H54 (cell line): ENCODE measurements around the gene SEMA3G.
A peak's percentile ranks its signal among the peaks of the same experiment; 100 is the strongest.

ENCODE experiments used
- DNase-seq: peaks from one replicate; pipeline ENCODE4 v3.0.0; 2011; ENCODE audit warnings: low spot score, mixed read lengths; ENCODE audit not compliant: insufficient read length
- FAIRE-seq: peaks from 3 replicates; lab custom pipeline; 2011; peaks lifted over from hg19 to GRCh38; lab: Jason Lieb, UNC
- POLR2A ChIP-seq: IDR thresholded peaks from 2 replicates; pipeline ENCODE4 v1.6.1; 2011; ENCODE audit warnings: low read depth, mild to moderate bottlenecking, low read length

The SEMA3G gene

DNA sequence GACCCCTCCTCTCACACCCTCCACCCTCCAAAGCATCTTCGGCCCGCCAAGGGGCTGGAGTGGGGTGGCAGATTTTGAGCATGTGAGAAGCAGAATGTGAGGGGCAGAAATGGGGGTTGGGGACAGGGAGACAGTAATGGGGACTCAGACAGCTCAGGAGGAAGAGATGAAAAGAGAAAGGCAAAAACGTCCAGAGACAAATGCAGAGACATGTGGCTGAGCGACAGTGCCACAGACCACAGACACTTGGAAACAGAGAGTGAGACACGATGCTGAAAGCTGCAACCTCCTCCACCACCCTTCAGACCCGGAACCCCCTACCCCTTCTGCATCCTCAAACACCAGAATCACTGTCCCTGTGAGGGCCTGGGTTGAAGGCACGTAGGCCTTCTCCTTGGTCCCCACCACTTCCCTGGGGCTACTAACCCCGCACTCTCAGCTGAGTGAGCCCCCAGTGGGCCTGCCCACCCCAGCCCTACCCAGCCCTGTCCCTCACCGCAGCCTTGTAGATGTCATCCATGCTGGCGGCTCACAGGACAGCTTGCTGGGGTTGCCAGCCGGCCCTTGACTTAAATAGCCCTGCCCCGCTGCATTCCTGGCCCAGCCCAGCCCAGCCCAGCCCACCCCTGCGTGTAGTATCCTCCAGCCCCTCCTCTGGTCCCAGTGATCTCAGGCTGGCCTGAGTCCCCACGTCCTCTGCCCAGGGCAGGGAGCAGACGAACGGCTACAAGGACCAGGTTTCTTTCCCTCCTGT, 8.8 kb upstream of the SEMA3G start, which contains the start of gene TNNC1:
TNNC1 (minus strand) TSS at position 546 of the 754 bp plus-strand sequence; CDS start at position 520, 26 bp downstream.
- no peak for DNase-seq
- TF ChIP-seq POLR2A: no peak
- no peak for FAIRE-seq

- FAIRE-seq: no peak
- no peak for TF ChIP-seq POLR2A
- no peak for DNase-seq
Measured at GRCh38 chr3:52452570-52453221, 7.8 kb upstream of the SEMA3G start.

DNA sequence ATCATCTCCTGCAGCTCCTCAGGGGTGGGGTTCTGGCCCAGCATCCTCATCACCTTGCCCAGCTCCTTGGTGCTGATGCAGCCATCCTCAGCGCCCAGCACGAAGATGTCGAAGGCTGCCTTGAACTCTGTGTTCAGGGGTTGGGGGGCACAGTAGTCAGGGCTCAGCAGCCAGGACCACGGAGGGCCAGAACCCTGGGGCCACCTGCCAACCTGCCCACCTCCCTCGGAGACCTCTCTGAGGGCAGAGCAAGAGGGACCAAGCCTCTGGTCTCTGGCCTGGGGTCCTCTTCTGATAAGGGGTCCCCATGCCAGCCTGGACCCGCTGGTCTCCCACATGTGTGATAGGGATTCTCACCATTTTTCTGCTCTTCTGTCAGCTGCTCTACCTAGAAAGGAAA, 7.2 kb upstream of the SEMA3G start:
- DNase-seq (no peak), FAIRE-seq (no peak)
- TF ChIP-seq POLR2A: no peak

- no peak for FAIRE-seq
- TF ChIP-seq POLR2A: no peak
- DNase-seq: no peak
Measured at GRCh38 chr3:52451237-52452083, 6.6 kb upstream of the SEMA3G start.

GRCh38 chr3:52450489-52451236, 5.8 kb upstream of the SEMA3G start:
- FAIRE-seq (no peak), DNase-seq (no peak)
- TF ChIP-seq POLR2A: no peak

DNA sequence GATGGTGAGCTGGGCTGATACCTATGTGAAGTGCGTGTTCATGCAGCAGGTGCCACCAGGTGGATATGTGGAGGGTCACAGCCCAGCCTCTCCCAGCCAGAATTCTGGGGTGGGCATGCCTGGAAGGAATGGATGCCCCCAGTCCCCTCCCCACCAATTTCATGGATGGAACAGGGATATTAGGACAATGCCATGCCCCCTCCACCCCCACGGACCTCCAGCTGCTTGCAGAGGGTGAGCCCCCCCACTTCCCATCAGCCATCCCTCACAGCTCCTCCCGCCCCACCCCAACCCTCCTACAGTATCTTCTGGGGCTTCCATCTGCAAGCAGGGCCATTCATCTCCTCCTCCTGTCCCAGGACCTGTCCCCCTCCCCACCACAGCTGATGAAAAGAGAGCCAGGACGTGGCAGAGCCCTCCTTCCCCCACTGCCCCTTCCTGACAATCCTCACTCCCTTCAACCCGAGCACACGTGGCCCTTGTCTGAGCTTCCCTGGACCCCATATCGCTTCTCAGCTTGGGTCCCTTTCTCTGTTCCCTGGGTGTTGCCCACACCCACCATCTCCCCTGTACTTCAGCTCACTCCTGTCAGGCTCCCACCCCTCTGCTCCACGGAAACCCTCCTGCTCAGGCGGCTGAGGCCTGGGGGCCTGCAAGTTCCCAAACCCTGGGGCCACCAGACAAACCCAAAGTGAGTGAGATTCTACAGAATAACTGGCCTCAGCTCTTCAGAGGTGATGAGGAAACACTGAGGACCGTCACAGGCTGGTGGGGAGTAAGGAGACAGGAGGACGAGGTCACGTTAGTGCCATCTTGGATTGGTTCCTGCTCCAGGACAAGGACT, 2.8 kb upstream of the SEMA3G start:
- TF ChIP-seq POLR2A: no peak
- DNase-seq (no peak), FAIRE-seq (no peak)

- no peak for TF ChIP-seq POLR2A
- no peak for FAIRE-seq
- DNase-seq: peak; percentile 67
Measured at GRCh38 chr3:52446631-52447511, 2.0 kb upstream of the SEMA3G start.

GRCh38 chr3:52446042-52446441, 1.1 kb upstream of the SEMA3G start:
- FAIRE-seq: no peak
- DNase-seq: no peak
- no peak for TF ChIP-seq POLR2A

DNA sequence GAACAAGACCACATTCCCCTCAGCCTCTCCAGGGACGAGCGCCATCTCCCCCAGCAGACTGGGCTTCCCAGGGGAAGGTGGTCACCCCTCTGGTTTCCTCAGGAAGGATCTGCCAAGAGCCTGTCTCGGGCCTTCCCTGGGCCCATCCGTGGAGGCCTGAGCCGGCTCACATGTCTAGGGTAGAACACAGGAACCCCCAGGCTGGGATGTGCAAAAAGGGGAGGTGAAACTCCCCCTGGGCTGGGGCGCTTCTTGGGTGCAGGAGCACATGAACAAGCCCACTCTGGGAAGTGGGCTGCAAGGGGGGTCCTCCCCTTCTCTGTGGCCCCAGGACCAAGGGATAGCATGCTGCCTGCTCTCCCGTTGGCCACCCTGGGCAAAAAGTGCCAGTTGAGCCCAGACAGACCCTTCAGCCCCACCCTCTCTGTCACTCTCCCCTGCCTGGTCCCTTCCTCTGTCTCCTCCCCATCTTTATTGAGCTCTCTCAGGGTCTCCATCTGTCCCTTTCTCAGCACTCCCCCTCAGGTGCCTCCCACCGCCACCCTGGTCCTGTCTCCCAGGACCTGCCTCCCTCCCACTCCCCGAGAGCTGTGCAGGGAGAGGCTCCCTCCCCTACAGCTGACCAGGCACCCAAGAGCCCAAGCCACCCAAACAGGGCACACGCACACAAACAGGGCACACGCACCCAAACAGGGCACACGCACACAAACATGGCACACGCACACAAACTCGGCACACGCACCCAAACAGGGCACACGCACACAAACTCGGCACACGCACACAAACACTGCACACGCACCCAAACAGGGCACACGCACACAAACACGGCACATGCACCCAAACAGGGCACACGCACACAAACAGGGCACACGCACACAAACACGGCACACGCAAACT, 864 bp downstream of the SEMA3G start:
- FAIRE-seq (no peak), DNase-seq (no peak)
- TF ChIP-seq POLR2A: no peak

GRCh38 chr3:52443268-52443610, 1.7 kb downstream of the SEMA3G start:
- no peak for FAIRE-seq
- no peak for DNase-seq
- TF ChIP-seq POLR2A: no peak

- TF ChIP-seq POLR2A: no peak
- FAIRE-seq: no peak
Measured at GRCh38 chr3:52442409-52443267, 2.3 kb downstream of the SEMA3G start.

More at GRCh38 chr3:52442409-52443267, 2.3 kb downstream of the SEMA3G start:
- DNase-seq: no peak
